Measurements from ENCODE around the gene ELOA. TPM values are rescaled to one million over a fixed set of nuclear protein-coding genes. Genes with fewer than 3 reads are reported as not detected.
A peak's percentile ranks its signal among the peaks of the same experiment; 100 is the strongest.

Gene ELOA
- total and polyA plus RNA-seq, 9 of the 15 experiments (the other 6 are each of a cell fraction or from before 2014, with no cell fraction given), result 31.9 to 98.6 (median 61.3) TPM

DNA sequence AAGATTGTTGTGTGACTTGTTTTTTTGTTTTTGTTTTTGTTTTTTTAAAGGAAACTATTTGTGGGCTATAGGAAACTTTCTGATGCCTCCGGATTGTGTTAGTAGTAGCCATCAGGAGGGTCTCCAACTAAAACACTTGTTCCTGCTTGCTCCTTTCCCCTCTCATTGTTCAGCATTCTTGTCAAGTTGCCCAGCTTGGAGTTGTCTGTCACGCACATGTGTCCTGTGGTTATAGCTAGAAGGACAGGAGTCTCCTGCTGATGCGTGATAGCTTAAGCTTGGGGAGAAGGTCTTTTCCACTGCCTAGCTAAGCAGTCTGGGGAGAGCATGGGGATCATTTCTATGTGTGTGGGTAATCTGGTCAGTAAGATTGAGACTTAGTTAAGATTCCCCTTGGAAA, 44.4 kb downstream of the ELOA start:
- Histone ChIP-seq H4K20me1 (replicated peaks; ENCODE audit: control insufficient read depth, insufficient read depth, low read length) (peaks cover 3% of the 10 kb centered on the region; the same call in 1 of the 2 replicates), H2AFZ (ENCODE audit: low read depth, low read length) (no peak overlapping the region)
- in situ Hi-C loops (cut with MboI), result no loop called here
- TF ChIP-seq TCF3 (CRISPR knock-in tag; IDR thresholded peaks at IDR 0.05), result peak; percentile 23; the same call in 1 of the 2 replicates
- TF ChIP-seq, protein P1, sequence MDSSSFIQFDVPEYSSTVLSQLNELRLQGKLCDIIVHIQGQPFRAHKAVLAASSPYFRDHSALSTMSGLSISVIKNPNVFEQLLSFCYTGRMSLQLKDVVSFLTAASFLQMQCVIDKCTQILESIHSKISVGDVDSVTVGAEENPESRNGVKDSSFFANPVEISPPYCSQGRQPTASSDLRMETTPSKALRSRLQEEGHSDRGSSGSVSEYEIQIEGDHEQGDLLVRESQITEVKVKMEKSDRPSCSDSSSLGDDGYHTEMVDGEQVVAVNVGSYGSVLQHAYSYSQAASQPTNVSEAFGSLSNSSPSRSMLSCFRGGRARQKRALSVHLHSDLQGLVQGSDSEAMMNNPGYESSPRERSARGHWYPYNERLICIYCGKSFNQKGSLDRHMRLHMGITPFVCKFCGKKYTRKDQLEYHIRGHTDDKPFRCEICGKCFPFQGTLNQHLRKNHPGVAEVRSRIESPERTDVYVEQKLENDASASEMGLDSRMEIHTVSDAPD (CRISPR knock-in tag; IDR thresholded peaks at IDR 0.05), result no peak
- TF ChIP-seq, protein P2, sequence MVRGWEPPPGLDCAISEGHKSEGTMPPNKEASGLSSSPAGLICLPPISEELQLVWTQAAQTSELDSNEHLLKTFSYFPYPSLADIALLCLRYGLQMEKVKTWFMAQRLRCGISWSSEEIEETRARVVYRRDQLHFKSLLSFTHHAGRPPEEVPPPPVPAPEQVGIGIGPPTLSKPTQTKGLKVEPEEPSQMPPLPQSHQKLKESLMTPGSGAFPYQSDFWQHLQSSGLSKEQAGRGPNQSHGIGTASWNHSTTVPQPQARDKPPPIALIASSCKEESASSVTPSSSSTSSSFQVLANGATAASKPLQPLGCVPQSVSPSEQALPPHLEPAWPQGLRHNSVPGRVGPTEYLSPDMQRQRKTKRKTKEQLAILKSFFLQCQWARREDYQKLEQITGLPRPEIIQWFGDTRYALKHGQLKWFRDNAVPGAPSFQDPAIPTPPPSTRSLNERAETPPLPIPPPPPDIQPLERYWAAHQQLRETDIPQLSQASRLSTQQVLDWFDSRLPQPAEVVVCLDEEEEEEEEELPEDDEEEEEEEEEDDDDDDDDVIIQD (CRISPR knock-in tag; IDR thresholded peaks at IDR 0.05), result no peak
- TF ChIP-seq ZNF140 (CRISPR knock-in tag; IDR thresholded peaks at IDR 0.05), result no peak
- TF ChIP-seq TFAM (CRISPR knock-in tag; conservative IDR thresholded peaks at IDR 0.05), result no peak
- TF ChIP-seq, protein P3, sequence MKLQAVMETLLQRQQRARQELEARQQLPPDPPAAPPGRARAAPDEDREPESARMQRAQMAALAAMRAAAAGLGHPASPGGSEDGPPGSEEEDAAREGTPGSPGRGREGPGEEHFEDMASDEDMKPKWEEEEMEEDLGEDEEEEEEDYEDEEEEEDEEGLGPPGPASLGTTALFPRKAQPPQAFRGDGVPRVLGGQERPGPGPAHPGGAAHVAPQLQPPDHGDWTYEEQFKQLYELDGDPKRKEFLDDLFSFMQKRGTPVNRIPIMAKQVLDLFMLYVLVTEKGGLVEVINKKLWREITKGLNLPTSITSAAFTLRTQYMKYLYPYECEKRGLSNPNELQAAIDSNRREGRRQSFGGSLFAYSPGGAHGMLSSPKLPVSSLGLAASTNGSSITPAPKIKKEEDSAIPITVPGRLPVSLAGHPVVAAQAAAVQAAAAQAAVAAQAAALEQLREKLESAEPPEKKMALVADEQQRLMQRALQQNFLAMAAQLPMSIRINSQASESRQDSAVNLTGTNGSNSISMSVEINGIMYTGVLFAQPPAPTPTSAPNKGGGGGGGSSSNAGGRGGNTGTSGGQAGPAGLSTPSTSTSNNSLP (IDR thresholded peaks at IDR 0.05; ENCODE audit: borderline replicate concordance, low read depth, low read length), result no peak
- TF ChIP-seq, protein P4, sequence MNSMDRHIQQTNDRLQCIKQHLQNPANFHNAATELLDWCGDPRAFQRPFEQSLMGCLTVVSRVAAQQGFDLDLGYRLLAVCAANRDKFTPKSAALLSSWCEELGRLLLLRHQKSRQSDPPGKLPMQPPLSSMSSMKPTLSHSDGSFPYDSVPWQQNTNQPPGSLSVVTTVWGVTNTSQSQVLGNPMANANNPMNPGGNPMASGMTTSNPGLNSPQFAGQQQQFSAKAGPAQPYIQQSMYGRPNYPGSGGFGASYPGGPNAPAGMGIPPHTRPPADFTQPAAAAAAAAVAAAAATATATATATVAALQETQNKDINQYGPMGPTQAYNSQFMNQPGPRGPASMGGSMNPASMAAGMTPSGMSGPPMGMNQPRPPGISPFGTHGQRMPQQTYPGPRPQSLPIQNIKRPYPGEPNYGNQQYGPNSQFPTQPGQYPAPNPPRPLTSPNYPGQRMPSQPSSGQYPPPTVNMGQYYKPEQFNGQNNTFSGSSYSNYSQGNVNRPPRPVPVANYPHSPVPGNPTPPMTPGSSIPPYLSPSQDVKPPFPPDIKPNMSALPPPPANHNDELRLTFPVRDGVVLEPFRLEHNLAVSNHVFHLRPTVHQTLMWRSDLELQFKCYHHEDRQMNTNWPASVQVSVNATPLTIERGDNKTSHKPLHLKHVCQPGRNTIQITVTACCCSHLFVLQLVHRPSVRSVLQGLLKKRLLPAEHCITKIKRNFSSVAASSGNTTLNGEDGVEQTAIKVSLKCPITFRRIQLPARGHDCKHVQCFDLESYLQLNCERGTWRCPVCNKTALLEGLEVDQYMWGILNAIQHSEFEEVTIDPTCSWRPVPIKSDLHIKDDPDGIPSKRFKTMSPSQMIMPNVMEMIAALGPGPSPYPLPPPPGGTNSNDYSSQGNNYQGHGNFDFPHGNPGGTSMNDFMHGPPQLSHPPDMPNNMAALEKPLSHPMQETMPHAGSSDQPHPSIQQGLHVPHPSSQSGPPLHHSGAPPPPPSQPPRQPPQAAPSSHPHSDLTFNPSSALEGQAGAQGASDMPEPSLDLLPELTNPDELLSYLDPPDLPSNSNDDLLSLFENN (IDR thresholded peaks at IDR 0.05; ENCODE audit: low read depth in 2 of 2, low read length in 2 of 2), result no peak
- TF ChIP-seq, protein P5, sequence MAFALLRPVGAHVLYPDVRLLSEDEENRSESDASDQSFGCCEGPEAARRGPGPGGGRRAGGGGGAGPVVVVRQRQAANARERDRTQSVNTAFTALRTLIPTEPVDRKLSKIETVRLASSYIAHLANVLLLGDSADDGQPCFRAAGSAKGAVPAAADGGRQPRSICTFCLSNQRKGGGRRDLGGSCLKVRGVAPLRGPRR (CRISPR knock-in tag; IDR thresholded peaks at IDR 0.05), result no peak
- TF ChIP-seq KLF6 (CRISPR knock-in tag; IDR thresholded peaks at IDR 0.05; ENCODE audit: borderline replicate concordance), result no peak
- no peak for TF ChIP-seq ZNF134 (CRISPR knock-in tag; conservative IDR thresholded peaks at IDR 0.05)
- TF ChIP-seq CBFA2T3 (IDR thresholded peaks at IDR 0.05), result peak; percentile 27; the same call in 1 of the 2 replicates
- TF ChIP-seq, protein P6, sequence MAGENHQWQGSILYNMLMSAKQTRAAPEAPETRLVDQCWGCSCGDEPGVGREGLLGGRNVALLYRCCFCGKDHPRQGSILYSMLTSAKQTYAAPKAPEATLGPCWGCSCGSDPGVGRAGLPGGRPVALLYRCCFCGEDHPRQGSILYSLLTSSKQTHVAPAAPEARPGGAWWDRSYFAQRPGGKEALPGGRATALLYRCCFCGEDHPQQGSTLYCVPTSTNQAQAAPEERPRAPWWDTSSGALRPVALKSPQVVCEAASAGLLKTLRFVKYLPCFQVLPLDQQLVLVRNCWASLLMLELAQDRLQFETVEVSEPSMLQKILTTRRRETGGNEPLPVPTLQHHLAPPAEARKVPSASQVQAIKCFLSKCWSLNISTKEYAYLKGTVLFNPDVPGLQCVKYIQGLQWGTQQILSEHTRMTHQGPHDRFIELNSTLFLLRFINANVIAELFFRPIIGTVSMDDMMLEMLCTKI (IDR thresholded peaks at IDR 0.05; ENCODE audit: partially characterized antibody), result no peak

More for the DNA sequence above, 44.4 kb downstream of the ELOA start:
- Histone ChIP-seq H3K79me2 (ENCODE audit: control insufficient read depth, insufficient read depth, low read length) (peaks cover 40% of the 10 kb centered on the region), H3K27me3 (ENCODE audit: control insufficient read depth in 2 of 2, insufficient read depth in 2 of 2, low read length in 2 of 2) (no peaks in the 10 kb centered on the region), H3K9ac (ENCODE audit: insufficient read depth in 1 of 2, low read depth in 2 of 2, low read length in 2 of 2) (no peak overlapping the region), H3K4me1 (replicated peaks in 1 of 2; ENCODE audit: control insufficient read depth in 2 of 2, insufficient read depth in 2 of 2, low read length in 2 of 2) (peaks cover 21 to 24% of the 10 kb centered on the region in 2 experiments), H3K9me3 (replicated peaks; ENCODE audit: control insufficient read depth, insufficient read depth, low read depth, low read length) (no peaks in the 10 kb centered on the region), H3K27ac (ENCODE audit: extremely low read depth, low read depth, low read length) (no peak overlapping the region), H3K4me2 (ENCODE audit: insufficient read depth, low read length) (no peak overlapping the region), H3K9me1 (ENCODE audit: control insufficient read depth, insufficient read depth, low read length) (no peaks in the 10 kb centered on the region), H3K36me3 (ENCODE audit: control insufficient read depth, insufficient read depth, low read length) (peaks cover 55% of the 10 kb centered on the region), H3K4me3 (no peak overlapping the region)
- TSS peak; percentile 39 for BruUV-seq (replicated peaks)
- FAIRE-seq, result no peak
- ATAC-seq, result no peak
- intact Hi-C loops (cut with micrococcal nuclease), result no loop called here
- POLR2A ChIA-PET, result interaction anchor here (1.0 to 10.2 kb wide), 5 partner anchors 8 to 42 kb away, joined by 3 to 197 read pairs (median 14); partner anchors contain the start of genes GALE and PITHD1
- CTCF ChIA-PET (ENCODE audit: low intra/inter-chr PET ratio), result no interaction called here
- DNase-seq (ENCODE audit: extremely low read depth in 1 of 4, low spot score in 3 of 4), result no peak
- WGBS (ENCODE audit: insufficient coverage, low coverage, missing lambda C conversion rate), result 65% methylated on average over 3 of the region's 3 CpGs

All from K562 (cell line).